EH (cell line): ENCODE measurements around the gene TLCD2.

Experiments
- DNase-seq: peaks from one replicate; pipeline ENCODE4 v3.0.0-alpha.2; 2015; ENCODE audit warnings: low read depth

The TLCD2 gene

GRCh38 chr17:1735834-1736347 is 25.7 kb upstream of the TLCD2 start:
- DNase-seq = no peak

- DNase-seq = no peak
Observed at GRCh38 chr17:1735418-1735817, 25.2 kb upstream of the TLCD2 start.

GRCh38 chr17:1733759-1734158 is 23.6 kb upstream of the TLCD2 start:
- no peak for DNase-seq

GRCh38 chr17:1732833-1733321 is 22.7 kb upstream of the TLCD2 start:
- no peak for DNase-seq

GRCh38 chr17:1732241-1732832 is 22.2 kb upstream of the TLCD2 start:
- DNase-seq = no peak

GRCh38 chr17:1731194-1731506 is 21.0 kb upstream of the TLCD2 start:
- no peak for DNase-seq

GRCh38 chr17:1730326-1731193 is 20.4 kb upstream of the TLCD2 start:
- DNase-seq = peak; percentile 85

- no peak for DNase-seq
Observed at GRCh38 chr17:1729966-1730325, 19.8 kb upstream of the TLCD2 start.

- no peak for DNase-seq
Observed at GRCh38 chr17:1727876-1728630, 17.9 kb upstream of the TLCD2 start.

- DNase-seq = no peak
Observed at GRCh38 chr17:1727258-1727789, 17.1 kb upstream of the TLCD2 start.

- no peak for DNase-seq
Observed at GRCh38 chr17:1726626-1727257, 16.6 kb upstream of the TLCD2 start.

GRCh38 chr17:1725642-1726511 is 15.7 kb upstream of the TLCD2 start:
- DNase-seq = no peak

GRCh38 chr17:1724869-1725641 is 14.9 kb upstream of the TLCD2 start:
- no peak for DNase-seq

- DNase-seq = peak; percentile 87
Observed at GRCh38 chr17:1724351-1724868, 14.2 kb upstream of the TLCD2 start, which contains the start of gene WDR81. TSS of gene WDR81 (plus strand) at chr17:1724704. CDS start at chr17:1724960, 256 bp downstream.

- DNase-seq = peak; percentile 57
Observed at GRCh38 chr17:1722022-1722421, 11.8 kb upstream of the TLCD2 start.

- DNase-seq = peak; percentile 59
Observed at GRCh38 chr17:1720856-1721386, 10.7 kb upstream of the TLCD2 start.

GRCh38 chr17:1718362-1719165 is 8.4 kb upstream of the TLCD2 start:
- no peak for DNase-seq

- peak; percentile 100 for DNase-seq
Observed at GRCh38 chr17:1716912-1717695, 6.9 kb upstream of the TLCD2 start.
